Measurements from ENCODE around the gene ACD. TPM values are rescaled to one million over a fixed set of nuclear protein-coding genes. Genes with fewer than 3 reads are reported as not detected.

Gene ACD
- total and polyA plus RNA-seq, 2 of the 8 experiments (the other 6 are each of a cell fraction or from before 2014, with no cell fraction given), result 34.8 to 58.0 TPM

DNA sequence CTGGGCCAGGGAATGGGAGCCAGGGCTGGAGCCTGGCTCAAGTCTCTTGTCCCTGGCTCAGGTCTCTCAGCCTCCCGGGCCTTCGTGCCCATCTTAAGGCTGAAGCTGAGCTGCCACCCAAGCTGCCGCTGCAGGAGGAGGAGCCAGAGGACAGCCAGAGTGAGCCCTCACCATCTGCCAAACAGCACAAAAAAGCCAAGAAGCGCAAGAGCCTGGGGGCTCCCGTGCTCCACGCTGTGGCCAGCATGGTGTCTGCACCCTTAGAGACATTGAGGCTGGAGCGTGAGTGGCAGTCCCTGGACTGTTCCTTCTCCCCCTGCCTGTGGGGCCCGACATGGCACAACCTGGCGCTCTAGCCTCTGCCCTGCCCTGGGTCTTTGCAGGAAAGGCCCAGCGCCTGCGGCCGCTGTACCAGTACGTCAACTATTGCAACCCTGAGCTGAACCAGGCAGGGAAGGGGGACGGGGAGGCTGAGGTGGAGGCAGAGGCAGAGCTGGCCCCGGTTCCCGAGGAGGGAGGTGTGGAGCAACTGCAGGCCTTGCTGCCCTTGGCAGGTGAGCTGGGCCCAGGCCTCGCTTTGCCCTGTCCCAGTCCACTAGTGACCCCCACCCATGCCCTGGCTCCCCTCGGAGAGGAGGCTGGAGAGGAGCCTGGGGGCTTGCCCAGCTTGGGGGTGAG lies 7.9 kb upstream of the ACD start:
- Histone ChIP-seq H3K27me3 (replicated peaks in 1 of 4; ENCODE audit: control insufficient read depth in 3 of 4, extremely low read depth in 1 of 4, insufficient read depth in 3 of 4, low read length in 3 of 4) (peaks cover 0 to 3% (median 0%) of the 10 kb centered on the region in 4 experiments; a peak in 2 of 7 replicates), H2BK5ac (ENCODE audit: low read depth, low read length) (no peak overlapping the region), H3K14ac (ENCODE audit: insufficient read length) (no peak overlapping the region), H3K36me3 (ENCODE audit: control insufficient read depth in 2 of 4, insufficient read depth in 4 of 4, low read length in 3 of 4) (no peaks in the 10 kb centered on the region), H3K23me2 (ENCODE audit: low read depth, low read length) (peaks cover 11% of the 10 kb centered on the region; the same call in 1 of the 2 replicates), H3K27ac (ENCODE audit: low read depth, low read length) (no peak overlapping the region), H3K79me1 (ENCODE audit: low read depth, low read length) (no peaks in the 10 kb centered on the region), H2BK15ac (ENCODE audit: low read length) (no peak overlapping the region), H3K79me2 (ENCODE audit: control insufficient read depth in 1 of 2, insufficient read depth in 2 of 2, low read length in 2 of 2) (no peaks in the 10 kb centered on the region), H2BK120ac (replicated peaks; ENCODE audit: low read depth, low read length) (no peak overlapping the region), H4K8ac (ENCODE audit: extremely low read depth, insufficient read depth, low read length) (peak overlapping the region; percentile 43), H3K9me3 (ENCODE audit: insufficient read depth in 2 of 2, low read depth in 1 of 2, low read length in 1 of 2) (no peaks in the 10 kb centered on the region), H3K4ac (replicated peaks; ENCODE audit: insufficient read length, low read depth, low read length) (no peak overlapping the region), H3K18ac (ENCODE audit: extremely low read depth, low read length) (no peak overlapping the region), H2BK20ac (ENCODE audit: low read length) (no peak overlapping the region), H2BK12ac (ENCODE audit: low read depth, low read length) (no peak overlapping the region), H4K91ac (replicated peaks; ENCODE audit: insufficient read length, low read length) (peak overlapping the region; percentile 47), H4K20me1 (replicated peaks in 1 of 2; ENCODE audit: control insufficient read depth in 1 of 2, insufficient read depth in 2 of 2, low read length in 2 of 2) (peaks cover 3 to 10% of the 10 kb centered on the region in 2 experiments), H3K23ac (ENCODE audit: insufficient read length) (no peak overlapping the region), H3K4me3 (ENCODE audit: extremely low read depth in 1 of 4, insufficient read depth in 2 of 4, low read depth in 3 of 4, low read length in 4 of 4) (no peak overlapping the region; a peak in 1 of 8 replicates), H4K5ac (ENCODE audit: insufficient read length, low read depth, low read length) (no peak overlapping the region), H3K4me1 (replicated peaks in 1 of 4; ENCODE audit: control insufficient read depth in 3 of 4, insufficient read depth in 4 of 4, low read length in 3 of 4) (peaks cover 0 to 25% (median 15%) of the 10 kb centered on the region in 4 experiments; a peak in 5 of 7 replicates), H3K56ac (replicated peaks; ENCODE audit: insufficient read length, low read depth, low read length) (no peak overlapping the region), H3K4me2 (ENCODE audit: insufficient read depth in 1 of 2, low read depth in 2 of 2, low read length in 2 of 2) (peak overlapping the region in 1 of 2 experiments; percentile 30; a peak in 2 of 4 replicates), H3K9ac (replicated peaks in 1 of 4; ENCODE audit: extremely low read depth in 1 of 4, low read depth in 3 of 4, low read length in 3 of 4) (no peak overlapping the region), H2AK5ac (ENCODE audit: low read depth, low read length) (no peak overlapping the region), H2AFZ (ENCODE audit: low read length) (no peak overlapping the region)
- 51% methylated on average over 16 of the region's 18 CpGs; no CpG with 5 or more reads in 1 of the 2 experiments for WGBS, 2 experiments (ENCODE audit: extremely low coverage in 1 of 2, insufficient coverage in 1 of 2, insufficient read length in 1 of 2, insufficient replicate concordance in 2 of 2, low coverage in 1 of 2, low lambda C conversion rate in 2 of 2, missing lambda C conversion rate in 1 of 2)
- ChIA-PET CTCF (ENCODE audit: partially characterized antibody) (interaction anchor here (0.6 to 13.7 kb wide), 35 partner anchors 11 to 274 kb away, joined by 3 to 202 read pairs (median 5); partner anchors contain the start of genes CARMIL2 and CTRL), POLR2A (ENCODE audit: partially characterized antibody) (interaction anchor here (1.1 to 1.5 kb wide), 4 partner anchors 20 to 269 kb away, joined by 3 to 4 read pairs (median 4); partner anchors contain the start of genes ATP6V0D1 and PSMB10)
- FAIRE-seq, result no peak
- peak; percentile 81 to 82 for DNase-seq (ENCODE audit: low read depth in 1 of 2, low spot score in 2 of 2)
- TF ChIP-seq RBBP5 (IDR thresholded peaks at IDR 0.05; ENCODE audit: borderline replicate concordance, low read depth, low read length), result no peak
- peak; percentile 49; the same call in 1 of the 2 replicates for TF ChIP-seq GABPA (IDR thresholded peaks at IDR 0.05; ENCODE audit: borderline replicate concordance, insufficient read depth, low read length)
- TF ChIP-seq, protein P1, sequence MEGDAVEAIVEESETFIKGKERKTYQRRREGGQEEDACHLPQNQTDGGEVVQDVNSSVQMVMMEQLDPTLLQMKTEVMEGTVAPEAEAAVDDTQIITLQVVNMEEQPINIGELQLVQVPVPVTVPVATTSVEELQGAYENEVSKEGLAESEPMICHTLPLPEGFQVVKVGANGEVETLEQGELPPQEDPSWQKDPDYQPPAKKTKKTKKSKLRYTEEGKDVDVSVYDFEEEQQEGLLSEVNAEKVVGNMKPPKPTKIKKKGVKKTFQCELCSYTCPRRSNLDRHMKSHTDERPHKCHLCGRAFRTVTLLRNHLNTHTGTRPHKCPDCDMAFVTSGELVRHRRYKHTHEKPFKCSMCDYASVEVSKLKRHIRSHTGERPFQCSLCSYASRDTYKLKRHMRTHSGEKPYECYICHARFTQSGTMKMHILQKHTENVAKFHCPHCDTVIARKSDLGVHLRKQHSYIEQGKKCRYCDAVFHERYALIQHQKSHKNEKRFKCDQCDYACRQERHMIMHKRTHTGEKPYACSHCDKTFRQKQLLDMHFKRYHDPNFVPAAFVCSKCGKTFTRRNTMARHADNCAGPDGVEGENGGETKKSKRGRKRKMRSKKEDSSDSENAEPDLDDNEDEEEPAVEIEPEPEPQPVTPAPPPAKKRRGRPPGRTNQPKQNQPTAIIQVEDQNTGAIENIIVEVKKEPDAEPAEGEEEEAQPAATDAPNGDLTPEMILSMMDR (IDR thresholded peaks at IDR 0.05; ENCODE audit: control extremely low read depth in 1 of 3, insufficient read depth in 1 of 3, low read depth in 1 of 3, low read length in 3 of 3), result peak in 2 of 3 experiments; percentile 87 to 96; a peak in 3 of 4 replicates
- TF ChIP-seq HDAC2 (IDR thresholded peaks at IDR 0.05; ENCODE audit: borderline replicate concordance in 1 of 2, low read depth in 2 of 2, low read length in 2 of 2), result 0 out of 4 replicates have a peak, but pooled peaks of 1 of the 2 experiments have one; percentile 39
- no peak for TF ChIP-seq RNF2 (IDR thresholded peaks at IDR 0.05; ENCODE audit: borderline replicate concordance, low read depth, low read length, missing control alignments, poor library complexity, severe bottlenecking)
- peak; percentile 50 to 68 for TF ChIP-seq RAD21 (IDR thresholded peaks at IDR 0.05 in 1 of 2, conservative IDR thresholded peaks at IDR 0.05 in 1 of 2; ENCODE audit: low read depth in 2 of 2, low read length in 2 of 2)
